Measurements from ENCODE around the gene SECISBP2L.

The SECISBP2L gene

DNA sequence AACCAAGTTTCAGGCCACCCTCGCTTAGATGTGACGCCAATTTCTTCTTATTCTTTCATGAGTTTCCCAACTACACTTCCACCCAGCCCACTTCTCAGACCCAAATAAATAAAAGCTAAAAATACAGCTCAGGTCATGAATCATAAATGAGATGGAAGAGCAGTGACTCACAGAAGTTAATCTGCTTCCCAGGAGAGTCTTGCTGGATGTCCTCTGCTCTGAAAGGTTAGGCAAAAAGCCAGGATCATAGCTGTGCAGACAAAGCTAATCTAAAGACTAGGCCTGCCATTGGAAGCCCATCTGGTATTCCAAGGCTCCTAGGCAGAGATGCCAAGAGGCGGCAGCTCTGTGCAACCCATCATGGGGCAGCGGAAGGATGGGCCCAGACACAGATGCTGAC is 106.6 kb downstream of the SECISBP2L start:
- no peaks in the 10 kb centered on the region for H3K9me3 ChIP-seq (ENCODE audit: control insufficient read depth, insufficient read depth, low read length)
- no peak overlapping the region for H3K4me3 ChIP-seq (ENCODE audit: low read depth, low read length)
- no peak overlapping the region for H3K27ac ChIP-seq (ENCODE audit: low read depth, low read length)
- H3K27me3 ChIP-seq (ENCODE audit: control insufficient read depth, insufficient read depth, low read length) = no peaks in the 10 kb centered on the region
- H3K36me3 ChIP-seq (ENCODE audit: control insufficient read depth, insufficient read depth, low read length) = no peaks in the 10 kb centered on the region
- no peak overlapping the region for H3K9ac ChIP-seq (ENCODE audit: low read depth, low read length)
- H3K4me1 ChIP-seq (ENCODE audit: control insufficient read depth, insufficient read depth, low read length) = no peaks in the 10 kb centered on the region

All from HUES48 (cell line).